Uterus (tissue), 4 donors: Measurements from ENCODE around the gene CYP1A1. TPM values are rescaled to one million over a fixed set of nuclear protein-coding genes. Genes with fewer than 3 reads are reported as not detected.
"Not testable (repeated sequence)": the region's sequence is repeated elsewhere in the genome, so short reads cannot be mapped to it uniquely, and the experiment has no call there.

Experiments used
- DNase-seq, 2 donors: peaks; one replicate each; pipeline ENCODE4 v3.0.0-alpha.2; 2019 to 2020
- H3K27ac ChIP-seq, 2 donors: fragments of 200-600 bp; sonication (generic); 1 replicate in 1 of 2; 2 replicates in 1 of 2; pipeline ENCODE4 v1.5.1; 2016 to 2018
- H3K27me3 ChIP-seq, 2 donors: fragments of 200-600 bp; sonication (generic); one replicate each; pipeline ENCODE4 v1.5.1; 2018 to 2019; ENCODE audit warnings: control low read depth in 1 of 2
- H3K36me3 ChIP-seq, 2 donors: fragments of 200-600 bp; sonication (generic); one replicate each; pipeline ENCODE4 v1.5.1; 2019; ENCODE audit warnings: control low read depth in 1 of 2
- H3K4me1 ChIP-seq, 2 donors: fragments of 200-600 bp; sonication (generic); one replicate each; pipeline ENCODE4 v1.5.1; 2018 to 2019; ENCODE audit warnings: control low read depth in 1 of 2
- H3K4me3 ChIP-seq, 2 donors: fragments of 200-600 bp; sonication (generic); 1 replicate in 1 of 2; 2 replicates in 1 of 2; pipeline ENCODE4 v1.5.1; 2018 to 2019; ENCODE audit warnings: mild to moderate bottlenecking in 1 of 2
- H3K9me3 ChIP-seq, 2 donors: fragments of 200-600 bp; sonication (generic); one replicate each; pipeline ENCODE4 v1.5.1; 2019; ENCODE audit warnings: control low read depth in 1 of 2
- CTCF ChIP-seq, 4 experiments: fragments of 200-600 bp in 2 of 4; fragments of 450-650 bp in 2 of 4; sonication (generic) in 2 of 4; IDR thresholded peaks; one replicate each; pipeline ENCODE4 v1.5.1; 2016 to 2019; ENCODE audit warnings: antibody characterized with exemption in 4 of 4, mild to moderate bottlenecking in 2 of 4, moderate library complexity in 1 of 4
- POLR2A ChIP-seq, 2 donors: fragments of 450-650 bp; IDR thresholded peaks; one replicate each; pipeline ENCODE4 v1.6.1; 2016; ENCODE audit warnings: antibody characterized with exemption in 2 of 2, mild to moderate bottlenecking in 1 of 2, moderate library complexity in 1 of 2
- intact Hi-C: fragments of 100-400 bp; cut with DNase I; formaldehyde crosslinking; loops from one replicate; pipeline ENCODE4 v1.15.1; 2023; ENCODE audit warnings: low total_unique reads
- total RNA-seq, 4 donors: library from RNA; depleted of rRNA in 3 of 4; stranded (reverse); fragments of >200 nt in 3 of 4; gene quantifications; one replicate each; pipeline versions ENCODE4 v1.1.0 to v1.2.4, GENCODE V29; 2014 to 2023
- donor health status: DM: yes; HTN: yes; CAD: no.

Gene CYP1A1
- total RNA-seq, 4 donors from 2014 or later = 0.29 to 6.2 TPM; not detected in 2

- intact Hi-C loops = no loop called here
- no peaks in the 10 kb centered on the region for H3K4me1 ChIP-seq
- H3K9me3 ChIP-seq = no peaks in the 10 kb centered on the region
- no peak for TF ChIP-seq CTCF (IDR thresholded peaks at IDR 0.05)
- no peak for TF ChIP-seq POLR2A (IDR thresholded peaks at IDR 0.05)
- no peak for DNase-seq
- H3K27ac ChIP-seq = no peak overlapping the region
- H3K36me3 ChIP-seq = no peaks in the 10 kb centered on the region
- no peak overlapping the region for H3K4me3 ChIP-seq
- H3K27me3 ChIP-seq = no peaks in the 10 kb centered on the region
These were observed 7.9 kb upstream of the CYP1A1 start for GRCh38 chr15:74733269-74733668.

GRCh38 chr15:74732846-74733245 lies 7.5 kb upstream of the CYP1A1 start:
- intact Hi-C loops = no loop called here
- no peaks in the 10 kb centered on the region for H3K9me3 ChIP-seq
- H3K27ac ChIP-seq = no peak overlapping the region
- peaks cover 0 to under 1% of the 10 kb centered on the region in 2 donors for H3K27me3 ChIP-seq
- no peak for DNase-seq
- no peaks in the 10 kb centered on the region for H3K4me1 ChIP-seq
- H3K4me3 ChIP-seq = no peak overlapping the region
- H3K36me3 ChIP-seq = no peaks in the 10 kb centered on the region
- TF ChIP-seq CTCF (IDR thresholded peaks at IDR 0.05) (no peak), POLR2A (IDR thresholded peaks at IDR 0.05) (no peak)

- H3K36me3 ChIP-seq = no peaks in the 10 kb centered on the region
- DNase-seq = no peak
These were observed 5.4 kb upstream of the CYP1A1 start for GRCh38 chr15:74730619-74731316.

GRCh38 chr15:74729372-74729771 lies 4.0 kb upstream of the CYP1A1 start:
- DNase-seq, H3K36me3 ChIP-seq, intact Hi-C loops, H3K27ac ChIP-seq, H3K9me3 ChIP-seq, H3K4me1 ChIP-seq, H3K27me3 ChIP-seq, H3K4me3 ChIP-seq: not testable (repeated sequence)

More at GRCh38 chr15:74730619-74731316, 5.4 kb upstream of the CYP1A1 start:
- H3K4me1 ChIP-seq = peaks cover 0 to 2% of the 10 kb centered on the region in 2 donors
- H3K9me3 ChIP-seq = no peaks in the 10 kb centered on the region
- TF ChIP-seq POLR2A (IDR thresholded peaks at IDR 0.05) (no peak), CTCF (IDR thresholded peaks at IDR 0.05) (no peak)
- H3K27me3 ChIP-seq = peaks cover 0 to 5% of the 10 kb centered on the region in 2 donors
- H3K4me3 ChIP-seq = no peak overlapping the region
- intact Hi-C loops = no loop called here
- no peak overlapping the region for H3K27ac ChIP-seq

GRCh38 chr15:74728699-74729098 lies 3.4 kb upstream of the CYP1A1 start:
- H3K27ac ChIP-seq, H3K4me1 ChIP-seq, intact Hi-C loops, H3K27me3 ChIP-seq, H3K4me3 ChIP-seq, H3K9me3 ChIP-seq, DNase-seq, H3K36me3 ChIP-seq: not testable (repeated sequence)

GRCh38 chr15:74727727-74728126 lies 2.4 kb upstream of the CYP1A1 start:
- no peak for DNase-seq
- Histone ChIP-seq H3K9me3 (no peaks in the 10 kb centered on the region), H3K27ac (no peak overlapping the region), H3K4me3 (no peak overlapping the region), H3K4me1 (peaks cover 0 to 6% of the 10 kb centered on the region in 2 donors), H3K27me3 (peaks cover 0 to 5% of the 10 kb centered on the region in 2 donors), H3K36me3 (no peaks in the 10 kb centered on the region)
- intact Hi-C loops = no loop called here
- TF ChIP-seq CTCF (IDR thresholded peaks at IDR 0.05) (no peak), POLR2A (IDR thresholded peaks at IDR 0.05) (no peak)
